Activated CD8-positive, alpha-beta memory T cell treated with anti-CD3 and anti-CD28 coated beads, Interleukin-2, amount 50 U/mL, for 1 hour (primary cell): ENCODE results near the gene B9D1.
"Not testable (repeated sequence)": the region's sequence is repeated elsewhere in the genome, so short reads cannot be mapped to it uniquely, and the experiment has no call there.

Experiments
- DNase-seq: peaks from one replicate; pipeline ENCODE4 v3.0.0-alpha.2; 2020; ENCODE audit errors: extremely low read depth

B9D1 gene

GRCh38 chr17:19359151-19359550, 3.4 kb downstream of the B9D1 start:
- DNase-seq: no peak

GRCh38 chr17:19357761-19358160, 4.8 kb downstream of the B9D1 start:
- DNase-seq: no peak

GRCh38 chr17:19357351-19357750, 5.2 kb downstream of the B9D1 start:
- DNase-seq: no peak

GRCh38 chr17:19354748-19355147, 7.8 kb downstream of the B9D1 start:
- no peak for DNase-seq

- DNase-seq: not testable (repeated sequence)
Measured at GRCh38 chr17:19353401-19353800, 9.1 kb downstream of the B9D1 start.

- DNase-seq: no peak
Measured at GRCh38 chr17:19348806-19349205, 13.7 kb downstream of the B9D1 start.

- DNase-seq: no peak
Measured at GRCh38 chr17:19348081-19348650, 14.4 kb downstream of the B9D1 start.

- DNase-seq: no peak
Measured at GRCh38 chr17:19347323-19348080, 15.0 kb downstream of the B9D1 start.

GRCh38 chr17:19346351-19347255, 15.9 kb downstream of the B9D1 start:
- no peak for DNase-seq

- DNase-seq: no peak
Measured at GRCh38 chr17:19345486-19346350, 16.8 kb downstream of the B9D1 start.

GRCh38 chr17:19345067-19345460, 17.5 kb downstream of the B9D1 start:
- no peak for DNase-seq

- DNase-seq: no peak
Measured at GRCh38 chr17:19344311-19345066, 18.0 kb downstream of the B9D1 start.

- DNase-seq: no peak
Measured at GRCh38 chr17:19343671-19344151, 18.8 kb downstream of the B9D1 start.

- no peak for DNase-seq
Measured at GRCh38 chr17:19343256-19343630, 19.3 kb downstream of the B9D1 start.

GRCh38 chr17:19342611-19343255, 19.8 kb downstream of the B9D1 start:
- no peak for DNase-seq

GRCh38 chr17:19341641-19342610, 20.6 kb downstream of the B9D1 start:
- no peak for DNase-seq

- DNase-seq: no peak
Measured at GRCh38 chr17:19341211-19341631, 21.3 kb downstream of the B9D1 start.

GRCh38 chr17:19339341-19339815, 23.1 kb downstream of the B9D1 start:
- no peak for DNase-seq
